SK-N-MC (cell line): Measurements from ENCODE around the gene EMILIN2.

Source experiments
- EZH2 ChIP-seq: fragments of 200-600 bp; sonication (generic); IDR thresholded peaks from one replicate; pipeline ENCODE4 v1.6.1; 2017; ENCODE audit warnings: antibody characterized with exemption
- POLR2AphosphoS5 ChIP-seq: IDR thresholded peaks from 2 replicates; pipeline ENCODE4 v1.6.1; 2012; ENCODE audit warnings: mild to moderate bottlenecking, low read depth, low read length, borderline replicate concordance

DNA sequence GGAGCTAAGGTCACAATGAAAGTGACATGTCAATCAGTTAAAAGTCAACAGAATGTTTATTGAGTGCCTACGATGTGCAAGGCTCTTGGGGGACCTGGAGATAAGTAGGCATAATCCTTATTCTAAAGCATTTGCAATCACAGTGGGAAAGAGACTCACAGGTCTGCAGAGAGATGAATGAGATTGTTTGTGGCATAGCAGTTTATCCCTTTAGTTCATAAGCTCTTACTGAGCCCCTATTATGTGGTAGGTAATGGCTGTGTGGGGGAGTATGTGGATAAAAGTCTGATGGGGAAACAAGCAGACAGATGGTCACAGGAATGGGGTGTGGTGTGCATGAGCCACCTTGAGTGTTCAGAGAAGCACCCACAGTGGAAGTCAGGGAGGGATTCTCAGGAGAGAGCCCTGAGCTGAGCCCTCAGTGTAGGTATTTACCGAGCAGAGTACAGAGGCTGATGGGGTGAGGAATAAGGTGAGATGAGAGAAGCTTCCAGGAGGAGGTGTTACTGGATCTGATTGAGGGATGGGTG, 48.1 kb downstream of the EMILIN2 start:
- no peak for TF ChIP-seq EZH2
- no peak for TF ChIP-seq POLR2AphosphoS5
